Smooth muscle cell (in vitro differentiated cells): ENCODE data around the gene LMCD1. TPM values are rescaled to one million over a fixed set of nuclear protein-coding genes. Genes with fewer than 3 reads are reported as not detected.

Experiments
- DNase-seq: peaks from one replicate; lab custom pipeline; 2025; ENCODE audit not compliant: unreplicated experiment; lab: John Stamatoyannopoulos, UW
- H2AFZ ChIP-seq: fragments of 200-600 bp; sonication (generic); 2 replicates; pipeline ENCODE4 v1.6.0; 2016; ENCODE audit warnings: antibody characterized with exemption, low read depth, mild to moderate bottlenecking
- H3F3A ChIP-seq: fragments of 200-600 bp; sonication (generic); 2 replicates; pipeline ENCODE4 v1.6.0; 2017; ENCODE audit warnings: antibody characterized with exemption, low read depth
- H3K27ac ChIP-seq: fragments of 200-600 bp; sonication (generic); 2 replicates; pipeline ENCODE4 v1.5.1; 2016; ENCODE audit warnings: low read depth, mild to moderate bottlenecking
- H3K27me3 ChIP-seq: fragments of 200-600 bp; sonication (generic); 2 replicates; pipeline ENCODE4 v1.6.1; 2016; ENCODE audit warnings: low read depth, mild to moderate bottlenecking
- H3K36me3 ChIP-seq: fragments of 200-600 bp; sonication (generic); 2 replicates; pipeline ENCODE4 v1.5.1; 2016; ENCODE audit warnings: low read depth
- H3K4me1 ChIP-seq: fragments of 200-600 bp; sonication (generic); 2 replicates; pipeline ENCODE4 v1.5.1; 2016; ENCODE audit warnings: low read depth
- H3K4me2 ChIP-seq: fragments of 200-600 bp; sonication (generic); 2 replicates; pipeline ENCODE4 v1.6.0; 2016; ENCODE audit warnings: mild to moderate bottlenecking
- H3K4me3 ChIP-seq: fragments of 200-600 bp; sonication (generic); 2 replicates; pipeline ENCODE4 v1.5.1; 2016; ENCODE audit warnings: mild to moderate bottlenecking
- H3K79me2 ChIP-seq: fragments of 200-600 bp; sonication (generic); 2 replicates; pipeline ENCODE4 v1.6.0; 2016; ENCODE audit warnings: low read depth, mild to moderate bottlenecking
- H3K9ac ChIP-seq: fragments of 200-600 bp; sonication (generic); 2 replicates; pipeline ENCODE4 v1.6.0; 2016; ENCODE audit warnings: low read depth
- H3K9me3 ChIP-seq: fragments of 200-600 bp; sonication (generic); replicated peaks from 2 replicates; pipeline ENCODE4 v1.5.1; 2016; ENCODE audit warnings: low read depth
- H4K20me1 ChIP-seq: fragments of 200-600 bp; sonication (generic); 2 replicates; pipeline ENCODE4 v1.6.0; 2016; ENCODE audit warnings: low read depth
- WGBS: methylation state at CpG from one replicate; pipeline ENCODE4 v1.1.7; 2016; ENCODE audit warnings: low lambda C conversion rate; 5-methylcytosine and 5-hydroxymethylcytosine counted together
- polyA plus RNA-seq: library from polyadenylated mRNA; unstranded; fragments of >200 nt; fragmentation: Nextera tagmentation; extraction: Ambion mirVana; gene quantifications from 2 replicates; pipeline ENCODE4 v1.2.1, GENCODE V29; 2016
- total RNA-seq: library from RNA; depleted of rRNA; stranded (reverse); fragments of >200 nt; gene quantifications from 2 replicates; pipeline ENCODE4 v1.2.3, GENCODE V29; 2014
- TF ChIP-seq, protein P1 (sequence below): fragments of 200-600 bp; sonication (generic); IDR thresholded peaks from 2 replicates; pipeline ENCODE4 v1.5.1; 2017; ENCODE audit warnings: borderline replicate concordance, mild to moderate bottlenecking, antibody characterized with exemption; ENCODE audit not compliant: insufficient read depth, poor library complexity, severe bottlenecking

Gene LMCD1
- total and polyA plus RNA-seq, 2 experiments from 2014 or later, result 187 to 524 TPM

DNA sequence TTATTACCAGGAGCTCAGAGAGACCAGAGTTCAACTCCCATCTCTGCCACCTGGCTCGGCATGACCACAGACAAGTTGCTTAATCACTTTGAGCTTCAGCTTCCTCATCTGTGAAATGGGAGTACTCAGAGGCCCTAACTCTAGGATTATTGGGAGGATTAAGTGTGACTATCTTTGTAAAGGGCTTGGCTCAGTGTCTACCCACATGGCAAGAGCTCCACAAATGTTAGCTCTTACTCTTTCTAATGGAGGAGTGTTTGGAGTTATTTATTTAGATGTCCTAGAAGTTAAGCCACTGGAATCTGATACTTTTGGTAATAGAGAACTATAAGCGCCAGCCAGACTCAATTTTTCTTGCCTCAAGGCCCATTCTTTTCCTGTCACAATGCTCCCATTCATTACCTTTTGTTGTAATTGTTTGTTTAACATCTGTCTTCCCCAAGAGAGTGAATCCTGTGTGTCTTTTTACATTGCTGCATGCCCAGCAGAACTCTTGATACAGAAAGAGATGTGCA, 12.3 kb upstream of the LMCD1 start:
- Histone ChIP-seq H3K36me3 (no peaks in the 10 kb centered on the region), H3K4me2 (peak overlapping the region; percentile 14), H3F3A (peaks cover 40% of the 10 kb centered on the region), H3K4me1 (peaks cover 29% of the 10 kb centered on the region), H3K79me2 (no peaks in the 10 kb centered on the region), H3K4me3 (no peak overlapping the region), H3K9ac (peak overlapping the region; percentile 65), H4K20me1 (no peaks in the 10 kb centered on the region), H2AFZ (no peak overlapping the region), H3K9me3 (no peaks in the 10 kb centered on the region), H3K27me3 (no peaks in the 10 kb centered on the region), H3K27ac (peak overlapping the region; percentile 93)
- DNase-seq, result no peak
- WGBS, result 46% methylated on average over 2 of the region's 2 CpGs
- TF ChIP-seq, protein P1, sequence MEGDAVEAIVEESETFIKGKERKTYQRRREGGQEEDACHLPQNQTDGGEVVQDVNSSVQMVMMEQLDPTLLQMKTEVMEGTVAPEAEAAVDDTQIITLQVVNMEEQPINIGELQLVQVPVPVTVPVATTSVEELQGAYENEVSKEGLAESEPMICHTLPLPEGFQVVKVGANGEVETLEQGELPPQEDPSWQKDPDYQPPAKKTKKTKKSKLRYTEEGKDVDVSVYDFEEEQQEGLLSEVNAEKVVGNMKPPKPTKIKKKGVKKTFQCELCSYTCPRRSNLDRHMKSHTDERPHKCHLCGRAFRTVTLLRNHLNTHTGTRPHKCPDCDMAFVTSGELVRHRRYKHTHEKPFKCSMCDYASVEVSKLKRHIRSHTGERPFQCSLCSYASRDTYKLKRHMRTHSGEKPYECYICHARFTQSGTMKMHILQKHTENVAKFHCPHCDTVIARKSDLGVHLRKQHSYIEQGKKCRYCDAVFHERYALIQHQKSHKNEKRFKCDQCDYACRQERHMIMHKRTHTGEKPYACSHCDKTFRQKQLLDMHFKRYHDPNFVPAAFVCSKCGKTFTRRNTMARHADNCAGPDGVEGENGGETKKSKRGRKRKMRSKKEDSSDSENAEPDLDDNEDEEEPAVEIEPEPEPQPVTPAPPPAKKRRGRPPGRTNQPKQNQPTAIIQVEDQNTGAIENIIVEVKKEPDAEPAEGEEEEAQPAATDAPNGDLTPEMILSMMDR, result no peak

DNA sequence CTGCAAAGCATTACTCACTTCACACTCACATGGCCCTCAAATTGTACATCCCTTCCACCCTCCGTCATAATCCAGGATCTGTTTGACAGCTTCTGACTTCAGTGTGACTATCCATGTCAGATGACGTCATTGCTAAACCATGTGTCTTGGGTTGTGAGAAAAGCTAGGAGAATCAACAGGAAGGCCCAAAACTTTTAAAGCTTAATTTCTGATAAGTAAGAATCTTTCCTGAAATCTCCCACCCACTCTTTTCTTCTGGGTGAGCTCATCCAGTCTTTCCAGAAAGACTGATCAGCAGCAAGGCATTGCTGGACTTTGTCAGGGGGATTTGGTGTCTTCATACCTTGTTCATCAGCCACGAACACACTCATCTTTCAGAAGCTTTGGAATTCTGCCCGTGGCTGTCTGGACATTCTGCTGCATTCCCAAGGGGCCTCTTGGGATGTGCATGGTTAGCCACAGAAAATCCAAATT, 11.5 kb upstream of the LMCD1 start:
- WGBS, result under 1% methylated on average over 4 of the region's 4 CpGs
- Histone ChIP-seq H4K20me1 (no peaks in the 10 kb centered on the region), H3K4me3 (no peak overlapping the region), H3F3A (peaks cover 40% of the 10 kb centered on the region), H3K9me3 (no peaks in the 10 kb centered on the region), H2AFZ (no peak overlapping the region), H3K79me2 (no peaks in the 10 kb centered on the region), H3K4me1 (peaks cover 29% of the 10 kb centered on the region), H3K27me3 (no peaks in the 10 kb centered on the region), H3K4me2 (peak overlapping the region; percentile 14), H3K9ac (no peak overlapping the region), H3K27ac (peak overlapping the region; percentile 93), H3K36me3 (no peaks in the 10 kb centered on the region)
- TF ChIP-seq, protein P1, result no peak
- DNase-seq, result no peak

DNA sequence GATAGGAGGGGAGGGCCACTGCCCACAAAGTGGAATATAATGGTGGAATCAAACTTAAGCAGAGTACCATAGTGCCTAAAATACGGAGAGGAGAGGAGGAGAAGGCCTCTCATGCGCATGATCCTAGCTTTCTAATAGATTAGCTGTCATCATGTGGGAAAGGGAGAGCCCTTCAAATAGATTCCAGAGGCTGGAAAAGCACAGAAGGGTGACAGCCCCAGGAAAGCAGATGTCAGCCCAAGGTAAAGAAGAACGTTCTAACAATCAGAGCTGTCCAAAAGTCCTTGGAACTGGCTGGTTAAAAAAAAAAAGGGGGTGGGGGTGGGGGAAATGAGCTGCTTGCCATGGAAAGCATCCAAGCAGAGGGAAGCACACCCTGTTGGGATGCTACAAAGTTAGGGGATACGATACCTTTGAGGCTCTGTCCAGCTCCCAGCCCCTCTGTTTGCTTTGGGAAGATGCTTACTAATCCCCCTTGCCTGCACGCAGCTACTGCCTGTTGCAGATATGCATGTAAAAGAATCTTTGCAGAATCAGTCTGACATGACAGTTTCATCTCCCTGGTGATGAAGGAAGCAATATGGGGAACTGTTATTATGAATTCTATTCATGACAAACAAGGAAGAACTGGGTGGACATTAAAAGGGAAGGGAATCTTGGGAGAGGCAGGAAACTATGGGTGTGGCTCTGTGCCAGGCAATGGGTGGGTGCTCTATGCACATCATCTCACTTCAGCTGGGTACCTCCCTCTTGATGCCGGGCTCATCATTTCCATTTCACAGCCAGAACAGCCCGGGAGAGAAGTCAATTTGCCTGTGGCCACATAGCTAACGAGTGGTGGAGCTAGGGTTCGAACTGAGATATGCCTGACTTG, 10.1 kb upstream of the LMCD1 start:
- Histone ChIP-seq H3K9ac (peak overlapping the region; percentile 63), H2AFZ (no peak overlapping the region), H3F3A (peaks cover 30% of the 10 kb centered on the region), H3K4me1 (peaks cover 29% of the 10 kb centered on the region), H4K20me1 (no peaks in the 10 kb centered on the region), H3K27ac (peak overlapping the region; percentile 93), H3K4me2 (peak overlapping the region; percentile 12), H3K36me3 (no peaks in the 10 kb centered on the region), H3K4me3 (no peak overlapping the region), H3K27me3 (no peaks in the 10 kb centered on the region), H3K79me2 (no peaks in the 10 kb centered on the region), H3K9me3 (no peaks in the 10 kb centered on the region)
- DNase-seq, result no peak
- TF ChIP-seq, protein P1, result no peak
- 54% methylated on average over 9 of the region's 9 CpGs for WGBS
